Activated CD8-positive, alpha-beta memory T cell treated with anti-CD3 and anti-CD28 coated beads, Interleukin-2, amount 50 U/mL, for 1 hour (primary cell): ENCODE data around the gene KIRREL3.

ENCODE experiments used
- DNase-seq: peaks from one replicate; pipeline ENCODE4 v3.0.0-alpha.2; 2020; ENCODE audit errors: extremely low read depth

The KIRREL3 gene

DNA sequence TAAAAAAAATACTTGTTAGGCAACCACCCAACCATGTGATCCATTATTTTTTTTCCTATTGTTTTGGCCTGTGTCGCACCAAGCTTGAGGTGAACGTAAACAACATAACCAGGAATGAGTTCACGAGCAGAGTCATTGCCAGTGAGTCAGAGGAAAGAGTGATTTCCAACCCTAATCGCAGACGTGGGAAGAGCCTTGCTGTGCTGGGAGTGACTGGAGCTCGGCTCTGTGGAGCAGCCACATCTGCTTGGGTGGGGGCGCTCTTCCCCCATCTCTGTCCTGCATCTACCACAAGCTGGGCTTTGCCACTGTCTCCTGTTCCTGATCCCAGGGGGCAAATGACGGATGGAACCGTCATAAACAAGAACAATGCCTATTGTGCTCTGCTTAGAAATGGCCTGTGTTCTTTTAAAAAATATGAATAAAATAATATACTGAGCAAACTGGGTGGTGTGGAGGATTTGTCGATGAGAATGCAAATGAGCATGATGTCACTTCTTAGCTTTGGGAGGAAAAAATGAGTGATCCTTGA, 210.0 kb downstream of the KIRREL3 start:
- no peak for DNase-seq

DNA sequence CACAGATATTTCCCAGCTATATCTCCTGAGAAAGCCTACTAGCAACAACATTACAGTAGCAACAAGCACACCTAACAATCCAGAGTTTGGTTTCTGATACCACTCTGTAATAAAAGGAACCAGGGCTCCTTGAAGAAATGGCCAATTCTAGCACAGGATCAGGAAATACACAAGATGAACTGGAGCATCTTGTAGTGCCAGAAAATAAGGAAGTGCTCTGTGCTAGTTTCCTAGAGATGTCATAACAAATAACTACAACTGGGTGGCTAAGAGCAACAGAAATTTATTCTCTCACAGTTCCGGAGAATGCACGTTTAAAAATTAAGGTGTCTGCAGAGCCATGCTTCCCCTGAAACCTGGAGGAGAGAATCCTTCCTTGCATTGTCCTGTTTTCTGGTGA, 217.8 kb downstream of the KIRREL3 start:
- no peak for DNase-seq

DNA sequence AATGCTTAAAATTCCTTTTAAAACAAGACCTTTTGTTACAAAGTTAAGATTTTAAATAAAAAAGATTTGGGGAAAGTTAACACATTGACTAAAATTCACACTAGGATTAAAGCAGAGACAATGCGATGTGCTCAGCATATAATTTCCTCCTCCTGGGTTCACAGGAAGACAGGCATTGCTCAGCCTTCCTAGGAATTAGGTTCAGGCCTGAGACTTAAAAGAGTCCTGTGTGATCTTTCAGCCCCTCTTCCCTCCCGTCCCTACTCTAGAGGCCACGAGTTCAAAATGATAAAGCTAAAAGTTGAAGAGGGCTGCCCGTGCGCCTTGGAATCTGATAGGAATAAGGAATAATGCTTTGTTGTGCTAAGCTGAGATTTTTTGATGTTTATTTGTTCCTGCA, 218.6 kb downstream of the KIRREL3 start:
- no peak for DNase-seq

DNA sequence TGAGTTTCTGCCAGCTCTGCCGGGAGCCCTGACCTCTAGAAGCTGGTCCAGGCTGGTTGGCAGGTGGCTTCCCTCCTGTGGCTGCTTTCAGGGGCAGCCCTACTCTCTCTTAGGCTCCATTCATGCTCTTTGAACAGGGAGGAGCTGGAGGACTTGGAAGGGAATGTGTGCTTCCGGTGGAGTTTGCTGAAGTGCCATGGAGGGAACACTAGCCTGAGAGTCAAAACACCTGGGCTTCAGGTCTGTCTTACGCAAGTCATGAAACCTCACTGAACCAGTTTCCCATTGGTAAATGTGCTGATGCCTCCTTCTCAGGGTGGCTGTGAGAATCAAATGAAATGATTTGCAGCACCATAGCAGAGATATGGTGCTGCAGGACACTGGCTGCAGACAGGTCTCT, 224.5 kb downstream of the KIRREL3 start:
- DNase-seq = no peak

DNA sequence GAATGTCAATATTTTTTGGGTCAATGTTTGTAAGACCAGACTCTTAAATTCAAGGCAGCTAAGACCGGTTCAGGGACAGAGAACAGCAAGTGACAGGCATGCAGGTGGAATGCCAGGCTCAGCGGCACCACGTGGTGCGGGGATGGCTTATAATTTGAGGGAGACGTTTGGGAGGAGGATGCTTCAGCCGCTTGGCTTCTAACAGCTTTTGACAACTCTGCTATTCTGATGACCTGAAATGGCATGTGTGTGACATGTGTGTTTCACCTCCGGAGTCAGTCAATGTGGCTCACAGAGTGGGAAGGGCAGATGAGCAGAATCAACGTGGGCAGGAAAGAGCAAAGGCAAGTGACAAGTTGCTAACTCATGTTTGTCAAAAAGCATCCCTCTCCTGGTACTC, 228.3 kb downstream of the KIRREL3 start:
- DNase-seq = no peak

DNA sequence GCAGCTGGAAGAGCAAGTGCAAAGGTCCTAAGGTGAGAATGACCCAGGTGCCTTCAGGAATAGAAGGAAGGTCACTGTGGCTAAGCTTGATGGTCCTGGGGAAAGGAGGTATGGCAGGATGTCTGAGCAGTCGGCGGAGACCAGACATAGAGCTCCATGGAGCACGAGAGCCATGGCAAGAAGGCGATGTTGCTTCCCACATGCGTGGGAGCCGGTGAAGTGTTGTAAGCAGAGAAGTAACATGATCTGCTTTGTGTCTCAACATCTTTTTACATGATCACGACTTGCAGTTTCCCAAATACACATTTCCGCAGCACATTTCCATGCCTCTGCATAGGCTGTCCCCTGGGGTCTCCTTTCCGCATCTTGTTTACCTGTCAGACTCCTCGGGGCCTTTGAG, 231.9 kb downstream of the KIRREL3 start:
- DNase-seq = no peak

DNA sequence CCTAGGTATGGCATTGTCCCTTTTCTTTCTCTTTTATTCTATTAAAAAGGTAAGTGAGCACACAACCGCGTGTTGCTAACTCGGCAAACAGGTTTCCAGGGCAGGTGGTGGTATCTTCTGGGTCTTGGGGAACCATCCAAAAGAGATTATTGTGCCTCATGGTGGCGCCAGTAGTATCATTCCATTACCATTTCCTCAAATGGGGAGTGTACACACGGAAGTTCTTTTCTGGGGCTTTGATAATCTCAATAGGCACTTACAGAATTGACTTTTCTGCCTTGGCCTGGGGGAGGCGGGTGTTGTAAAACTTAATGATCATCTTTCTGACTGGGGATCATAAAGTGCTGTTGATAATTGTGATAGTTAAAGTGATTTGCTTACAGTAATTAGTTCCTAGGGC, 234.1 kb downstream of the KIRREL3 start:
- no peak for DNase-seq

DNA sequence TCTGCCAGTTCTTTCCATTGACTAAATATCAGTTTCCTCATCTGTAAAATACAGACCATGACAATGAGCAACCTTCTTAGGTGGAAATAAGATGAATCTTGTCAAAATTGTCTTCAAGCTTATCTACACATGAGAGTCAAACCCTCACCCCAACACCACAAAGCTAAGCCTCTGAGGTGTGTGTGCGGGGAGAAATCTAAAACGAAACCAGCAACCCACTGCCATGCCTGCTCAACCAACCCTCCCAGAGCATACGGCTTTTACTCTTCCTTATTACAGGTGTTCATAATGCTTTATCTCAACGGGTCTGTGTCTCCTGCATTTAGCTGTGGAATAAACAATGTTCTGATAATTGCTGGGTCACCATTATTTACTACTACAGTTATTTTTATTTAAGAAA, 235.4 kb downstream of the KIRREL3 start:
- DNase-seq = no peak

DNA sequence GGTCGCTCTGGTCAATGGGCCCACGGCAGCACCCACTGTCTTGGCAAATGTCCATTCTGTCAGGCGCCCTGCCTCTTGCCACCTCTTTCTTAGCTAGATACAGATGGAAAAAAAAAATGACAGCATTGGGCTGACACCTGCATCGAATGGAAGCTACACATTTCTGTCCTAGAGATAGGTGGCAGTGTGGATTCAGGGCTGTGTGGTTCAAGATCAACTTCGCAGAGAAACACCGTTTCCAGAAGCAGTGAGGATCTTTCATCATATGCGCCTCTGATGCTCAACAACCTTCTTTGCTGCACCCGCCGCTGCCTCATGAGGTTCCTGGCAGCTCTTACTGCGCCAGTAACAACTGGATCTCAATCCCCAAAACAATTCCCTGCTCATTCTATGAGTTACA, 236.3 kb downstream of the KIRREL3 start:
- no peak for DNase-seq

DNA sequence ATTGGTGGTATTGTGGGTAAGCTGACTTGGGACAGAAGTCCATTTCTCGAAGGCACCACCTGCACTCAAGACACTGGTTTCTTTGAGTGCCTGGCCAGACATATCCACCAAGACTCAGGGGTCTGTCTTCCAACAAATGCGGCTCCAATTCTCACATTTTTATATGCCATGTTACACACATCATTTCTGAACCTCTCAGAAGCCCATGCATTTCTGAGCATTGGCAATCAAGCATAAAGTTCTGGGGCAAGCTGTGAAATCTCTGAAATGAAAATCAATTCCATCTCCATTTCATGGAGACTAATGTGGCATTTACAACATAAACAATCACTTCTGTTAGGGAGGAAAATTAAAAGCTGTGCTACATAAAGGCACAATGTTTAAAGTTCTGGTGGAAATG, 243.7 kb downstream of the KIRREL3 start:
- no peak for DNase-seq

DNA sequence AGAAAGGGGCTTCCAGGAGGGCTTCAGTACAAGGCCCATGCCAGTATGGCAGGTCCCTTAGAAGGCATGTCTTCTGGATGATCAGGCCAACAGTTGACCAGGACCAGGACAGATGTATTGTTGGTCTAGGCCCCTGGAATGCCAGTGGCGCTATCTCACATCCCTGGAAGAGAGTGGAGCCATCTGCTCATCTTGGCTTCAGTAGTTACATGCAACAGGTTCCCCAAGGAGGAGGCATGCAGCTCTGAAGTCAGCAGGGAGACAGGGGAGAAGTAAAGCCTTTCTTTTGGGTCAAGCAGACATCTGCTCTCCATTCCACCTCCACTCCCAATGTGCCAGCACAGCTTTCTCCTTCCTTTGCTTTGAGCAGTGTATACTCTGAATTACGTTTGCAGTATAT, 244.1 kb downstream of the KIRREL3 start:
- no peak for DNase-seq

DNA sequence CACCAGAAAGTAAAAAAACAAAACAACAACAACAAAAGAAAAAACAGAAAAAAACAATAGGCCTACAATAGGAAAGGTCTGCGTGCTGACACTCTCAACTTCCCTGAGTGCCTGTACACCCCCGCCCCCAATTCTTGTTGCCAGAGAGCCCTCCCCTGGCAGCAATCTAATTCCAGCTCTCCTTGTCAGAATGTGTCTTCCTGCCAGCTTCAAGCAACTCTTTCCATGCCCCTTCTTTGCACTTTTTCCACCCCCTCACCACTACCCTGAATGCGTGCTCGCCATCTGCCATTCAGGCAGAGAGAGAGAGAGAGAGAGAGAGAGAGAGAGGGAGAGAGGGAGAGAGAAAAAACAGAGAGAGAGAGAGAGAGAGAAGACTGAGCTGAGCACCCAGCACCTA, 245.0 kb downstream of the KIRREL3 start:
- DNase-seq = no peak

DNA sequence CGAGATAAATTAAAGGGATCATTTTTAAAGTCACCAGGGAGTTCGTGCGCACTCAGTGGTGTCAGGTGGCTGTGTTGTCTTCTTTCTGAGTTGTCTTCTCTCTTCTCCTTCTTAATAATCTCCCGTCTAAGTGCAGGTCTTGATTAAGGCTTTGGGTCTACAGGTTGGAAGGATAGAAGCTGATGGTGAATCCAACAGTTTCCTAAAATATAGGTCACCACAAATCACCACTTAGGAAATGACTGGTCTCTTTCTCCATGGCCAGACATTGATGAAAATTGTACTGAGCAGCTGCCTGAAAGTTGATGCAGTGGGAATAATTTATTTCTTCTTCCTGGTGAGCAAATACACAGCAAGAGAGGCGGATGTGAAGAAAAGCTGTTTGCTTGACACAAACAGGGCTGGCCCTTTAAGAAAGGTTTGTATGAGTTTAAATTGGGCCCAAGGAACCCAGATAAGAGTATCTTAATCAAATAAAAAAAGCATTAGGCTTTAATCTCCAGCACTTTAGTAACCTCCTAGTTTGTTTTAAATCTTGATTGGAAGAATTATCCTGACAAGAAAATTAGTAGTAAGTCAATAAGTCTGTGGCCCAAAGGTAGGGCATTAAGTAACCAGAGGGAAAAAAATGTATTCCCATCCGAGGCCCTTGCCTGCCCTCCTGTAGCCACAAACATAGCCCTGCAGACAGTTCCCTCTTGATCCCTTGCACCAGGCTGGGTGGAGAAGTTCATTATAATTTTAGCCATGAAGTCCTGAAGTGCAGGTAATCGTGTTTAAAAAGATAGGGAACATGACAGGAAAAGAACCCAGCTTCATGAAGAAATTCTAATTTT, 245.8 kb downstream of the KIRREL3 start:
- no peak for DNase-seq

DNA sequence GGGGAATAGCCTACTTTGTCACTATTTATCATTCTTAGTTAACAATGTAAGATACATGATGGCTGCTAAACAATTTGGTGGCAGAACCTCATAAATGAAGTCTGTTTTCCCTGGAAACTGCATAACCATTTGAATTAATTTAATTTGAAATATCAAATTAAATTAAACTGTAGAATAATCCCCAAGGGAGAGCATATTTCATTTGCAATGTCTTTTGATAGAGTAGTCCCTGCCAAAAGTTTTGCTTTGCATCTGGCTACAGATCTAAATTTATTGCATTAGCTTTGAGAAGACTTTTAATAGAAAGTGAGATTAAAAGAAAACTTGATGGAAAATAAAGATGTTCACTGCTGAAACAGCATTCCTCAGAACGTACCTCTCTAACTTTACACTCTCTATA, 246.6 kb downstream of the KIRREL3 start:
- DNase-seq = no peak

DNA sequence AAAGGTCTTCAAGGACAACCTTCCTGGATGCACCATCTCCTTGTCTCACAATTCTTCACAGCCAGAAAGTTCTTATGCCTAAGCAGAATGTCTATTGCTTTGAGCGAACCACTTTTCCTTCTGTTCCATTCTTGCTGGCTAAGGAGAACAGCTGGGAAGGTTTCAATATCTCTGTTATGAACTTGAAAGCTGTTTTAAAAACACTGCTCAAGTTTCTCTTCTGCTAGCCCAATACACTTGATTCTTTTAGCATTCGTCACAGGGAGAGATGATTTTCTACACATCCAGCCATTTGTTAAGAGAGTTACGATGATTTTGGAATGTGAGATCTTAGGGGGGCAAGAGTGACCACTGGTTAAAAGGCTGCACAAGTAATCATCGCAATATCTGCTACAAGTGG, 249.3 kb downstream of the KIRREL3 start:
- no peak for DNase-seq

DNA sequence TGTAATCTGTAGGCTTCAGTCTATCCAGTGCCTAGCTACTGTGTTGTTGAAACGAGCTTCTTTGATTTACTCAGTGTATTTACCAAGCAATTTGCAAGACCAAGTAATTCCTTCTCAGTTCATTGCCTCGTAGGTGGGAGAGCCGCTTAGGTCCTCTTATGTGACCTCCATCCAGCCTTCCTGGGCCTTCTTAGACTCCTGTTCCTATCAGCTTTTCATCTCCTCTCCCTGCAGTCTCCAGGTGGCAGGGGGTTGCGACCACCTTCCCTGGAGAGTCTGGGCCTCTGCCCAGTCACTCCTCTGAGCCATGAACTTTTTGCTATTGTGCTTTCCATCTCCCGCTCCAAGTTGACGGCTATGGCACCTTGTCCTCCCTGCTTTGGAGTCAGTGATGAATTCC, 251.8 kb downstream of the KIRREL3 start:
- DNase-seq = no peak

DNA sequence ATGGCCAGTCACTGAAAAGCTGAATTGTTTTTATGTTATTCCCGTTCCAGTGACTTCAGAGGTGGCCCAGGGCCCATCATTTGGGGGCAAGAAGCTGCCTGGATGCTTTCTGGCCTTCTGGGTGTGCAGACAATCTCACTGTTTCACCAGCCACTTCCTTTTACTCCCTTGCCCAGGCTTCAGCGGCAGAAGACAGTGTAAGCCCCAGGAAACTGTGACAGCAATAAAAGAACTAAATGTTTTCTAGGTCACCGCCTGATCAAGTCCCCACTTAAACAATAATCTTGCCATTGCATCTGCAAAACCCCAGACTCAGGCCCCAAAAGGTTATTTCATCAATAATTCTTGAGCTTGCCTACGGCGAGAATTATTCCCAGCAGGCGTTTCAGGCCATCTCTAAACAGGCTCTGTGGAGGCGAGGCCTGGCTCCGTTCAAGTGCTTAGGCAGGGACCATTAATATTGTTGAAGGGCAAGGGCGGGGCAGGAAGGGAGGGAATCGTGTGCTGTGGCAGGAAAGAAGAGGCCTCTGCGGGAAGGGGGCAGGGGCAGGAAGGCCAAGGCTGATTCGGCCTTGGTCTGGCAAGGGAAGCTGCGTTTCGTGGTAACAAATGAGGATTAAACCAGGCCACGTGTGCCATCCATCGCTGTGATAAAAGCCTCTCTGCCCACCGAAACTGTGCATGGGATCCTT, 252.3 kb downstream of the KIRREL3 start:
- no peak for DNase-seq

DNA sequence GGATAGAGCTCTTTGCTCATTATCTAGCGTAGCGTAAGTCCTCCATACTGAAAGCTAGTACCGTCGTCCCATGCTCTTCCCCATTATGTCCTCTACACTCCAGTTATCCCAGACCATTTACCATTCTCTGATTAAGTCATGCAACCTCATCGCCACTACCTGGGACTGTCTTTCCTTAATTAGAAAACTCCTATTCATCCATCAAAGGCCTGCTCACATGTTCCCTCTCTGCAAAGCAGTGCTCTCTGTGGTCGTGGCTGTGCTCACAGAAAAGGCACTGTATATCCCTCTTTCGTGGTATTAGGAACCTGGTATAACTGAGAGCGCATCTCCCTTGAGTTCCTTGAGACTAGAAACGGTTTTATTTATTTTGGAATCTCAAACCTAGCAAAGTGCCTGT, 253.3 kb downstream of the KIRREL3 start:
- no peak for DNase-seq

DNA sequence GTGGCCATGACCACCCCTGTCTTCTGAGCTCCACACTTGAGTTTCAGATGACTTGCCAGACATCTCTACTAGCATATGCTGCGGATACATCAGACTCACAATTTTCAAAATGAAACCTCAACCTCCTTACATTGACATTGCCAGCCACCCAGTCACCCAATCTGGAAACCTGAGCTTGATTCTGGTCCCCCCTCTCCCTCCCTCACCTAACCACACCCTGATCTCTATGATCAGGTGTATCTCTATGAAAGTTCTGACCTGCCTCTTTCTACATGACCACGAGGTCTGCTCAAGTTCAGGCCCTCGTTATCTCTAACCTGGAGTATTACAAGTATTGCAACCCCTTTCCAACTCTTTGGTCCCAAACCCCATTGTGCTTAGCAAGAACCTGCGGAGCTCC, 254.1 kb downstream of the KIRREL3 start:
- no peak for DNase-seq

DNA sequence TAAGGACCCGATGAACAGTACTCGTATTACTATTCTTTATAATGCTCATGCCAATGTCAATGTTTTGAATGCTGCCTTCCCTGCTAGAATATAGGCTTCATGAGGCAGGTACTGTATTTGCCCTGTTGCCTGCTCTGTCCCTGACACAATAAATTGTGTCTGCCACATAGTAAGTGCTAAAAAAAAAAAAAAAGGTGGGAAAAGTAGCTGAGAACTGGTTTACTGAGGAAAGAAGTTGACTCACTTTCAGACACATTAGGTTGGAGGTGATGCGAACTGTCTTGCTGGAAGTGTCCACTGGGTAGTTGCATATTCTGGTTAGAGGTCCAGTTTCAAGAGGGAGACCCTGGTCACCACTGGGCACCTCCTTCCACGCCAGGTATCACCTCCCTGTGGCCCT, 255.9 kb downstream of the KIRREL3 start:
- no peak for DNase-seq

DNA sequence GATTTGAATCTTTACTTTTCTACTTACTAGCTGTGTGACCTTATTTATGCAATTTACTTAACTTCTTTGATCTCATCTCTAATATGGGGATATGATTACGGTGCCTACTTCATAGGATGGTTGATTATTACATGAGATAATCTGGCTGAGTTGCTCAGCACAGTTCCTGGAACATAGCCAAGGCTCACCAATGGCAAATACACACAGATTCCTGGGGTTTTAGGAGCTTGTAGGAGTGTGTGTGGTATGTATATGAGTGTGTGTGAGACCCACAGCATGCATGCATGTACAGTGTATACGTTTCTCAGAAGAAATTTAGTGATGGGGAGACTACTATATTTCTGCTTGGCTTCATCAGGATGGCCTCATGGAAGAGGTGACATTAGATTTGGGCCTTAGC, 256.9 kb downstream of the KIRREL3 start:
- no peak for DNase-seq

DNA sequence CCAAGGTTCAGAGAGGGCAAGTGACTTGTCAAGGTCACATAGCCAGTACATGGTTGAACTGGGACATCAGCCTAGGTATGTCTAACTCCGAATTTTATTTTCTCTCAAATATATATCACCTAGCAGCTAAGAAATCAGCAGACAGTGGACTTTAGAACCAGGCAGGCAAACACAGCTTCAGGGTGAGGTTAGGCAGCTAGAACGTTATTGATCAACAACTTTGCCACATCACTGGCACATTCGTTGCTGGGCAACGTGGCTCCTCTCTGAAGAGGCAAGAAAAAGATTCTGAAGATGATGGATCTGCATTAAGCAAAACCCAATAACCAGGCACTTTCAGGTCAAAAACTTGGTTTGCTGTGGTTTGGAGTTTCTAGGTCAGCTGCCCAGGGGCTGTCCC, 258.0 kb downstream of the KIRREL3 start:
- DNase-seq = no peak

DNA sequence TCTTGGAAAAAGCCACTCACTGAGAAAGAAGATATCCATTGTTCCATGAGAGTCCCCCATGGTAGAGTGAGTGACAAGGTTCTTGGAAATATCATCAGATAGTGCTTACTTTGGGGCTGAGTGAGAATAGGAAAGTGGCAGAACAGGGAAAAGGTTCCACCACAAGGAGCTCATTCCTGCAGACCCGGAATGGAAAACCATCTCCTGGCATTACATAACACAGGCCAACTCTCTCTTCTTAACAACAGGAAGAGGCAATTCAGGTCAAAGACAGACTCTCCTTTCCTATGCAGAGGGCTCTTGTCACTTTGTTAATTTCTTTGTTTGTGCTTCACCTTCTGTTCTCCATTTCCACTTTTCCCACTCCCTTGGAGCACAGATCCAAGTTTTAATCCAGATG, 259.7 kb downstream of the KIRREL3 start:
- DNase-seq = no peak
